Right hindlimb (tissue), 1 donor: ENCODE results near the gene ALDH7A1.
"Not testable (repeated sequence)": the region's sequence is repeated elsewhere in the genome, so short reads cannot be mapped to it uniquely, and the experiment has no call there.

ENCODE experiments used
- DNase-seq: peaks from one replicate; pipeline ENCODE4 v3.0.0-alpha.2; 2018

Gene ALDH7A1

DNA sequence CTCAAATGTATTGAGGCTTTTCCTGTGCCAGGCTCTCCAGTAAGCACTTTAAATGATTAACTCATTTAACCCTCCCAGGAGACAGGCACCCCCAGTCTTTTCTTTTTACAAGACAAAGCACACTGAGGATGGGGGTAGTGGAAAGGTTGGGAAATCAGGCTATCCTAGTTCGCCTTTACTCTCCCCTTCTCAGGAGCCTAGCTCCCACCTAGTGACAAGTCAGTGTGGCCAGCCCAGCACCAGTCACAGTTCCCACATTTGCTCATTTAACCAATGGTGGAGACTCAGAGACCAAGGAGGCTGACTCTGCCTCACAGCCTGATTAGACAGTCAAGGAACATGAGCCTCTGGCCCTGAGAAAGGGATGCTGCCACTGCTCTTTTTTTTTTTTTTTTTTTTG, 3.5 kb downstream of the ALDH7A1 start:
- no peak for DNase-seq

DNA sequence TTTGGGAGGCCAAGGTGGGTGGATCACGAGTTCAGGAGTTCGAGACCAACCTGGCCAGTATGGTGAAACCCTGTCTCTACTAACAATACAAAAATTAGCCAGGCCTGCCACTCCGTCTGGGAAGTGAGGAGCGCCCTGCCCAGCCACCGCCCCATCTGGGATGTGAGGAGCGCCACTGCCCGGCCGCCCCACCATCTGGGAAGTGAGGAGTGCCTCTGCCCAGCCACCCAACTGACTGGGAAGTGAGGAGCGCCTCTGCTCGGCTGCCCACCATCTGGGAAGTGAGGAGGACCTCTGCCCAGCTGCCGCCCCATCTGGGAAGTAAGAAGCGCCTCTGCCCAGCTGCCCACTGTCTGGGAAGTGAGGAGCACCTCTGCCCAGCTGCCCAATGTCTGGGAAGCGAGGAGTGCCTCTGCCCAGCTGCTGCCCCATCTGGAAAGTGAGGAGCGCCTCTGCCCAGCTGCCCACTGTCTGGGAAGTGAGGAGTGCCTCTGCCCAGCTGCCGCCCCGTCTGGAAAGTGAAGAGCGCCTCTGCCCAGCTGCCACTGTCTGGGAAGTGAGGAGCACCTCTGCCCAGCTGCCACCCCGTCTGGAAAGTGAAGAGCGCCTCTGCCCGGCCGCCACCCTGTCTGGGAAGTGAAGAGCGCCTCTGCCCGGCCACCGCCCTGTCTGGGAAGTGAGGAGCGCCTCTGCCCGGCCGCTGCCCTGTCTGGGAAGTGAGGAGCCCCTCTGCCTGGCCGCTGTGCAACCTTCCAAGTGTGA, 5.3 kb downstream of the ALDH7A1 start:
- no peak for DNase-seq

DNA sequence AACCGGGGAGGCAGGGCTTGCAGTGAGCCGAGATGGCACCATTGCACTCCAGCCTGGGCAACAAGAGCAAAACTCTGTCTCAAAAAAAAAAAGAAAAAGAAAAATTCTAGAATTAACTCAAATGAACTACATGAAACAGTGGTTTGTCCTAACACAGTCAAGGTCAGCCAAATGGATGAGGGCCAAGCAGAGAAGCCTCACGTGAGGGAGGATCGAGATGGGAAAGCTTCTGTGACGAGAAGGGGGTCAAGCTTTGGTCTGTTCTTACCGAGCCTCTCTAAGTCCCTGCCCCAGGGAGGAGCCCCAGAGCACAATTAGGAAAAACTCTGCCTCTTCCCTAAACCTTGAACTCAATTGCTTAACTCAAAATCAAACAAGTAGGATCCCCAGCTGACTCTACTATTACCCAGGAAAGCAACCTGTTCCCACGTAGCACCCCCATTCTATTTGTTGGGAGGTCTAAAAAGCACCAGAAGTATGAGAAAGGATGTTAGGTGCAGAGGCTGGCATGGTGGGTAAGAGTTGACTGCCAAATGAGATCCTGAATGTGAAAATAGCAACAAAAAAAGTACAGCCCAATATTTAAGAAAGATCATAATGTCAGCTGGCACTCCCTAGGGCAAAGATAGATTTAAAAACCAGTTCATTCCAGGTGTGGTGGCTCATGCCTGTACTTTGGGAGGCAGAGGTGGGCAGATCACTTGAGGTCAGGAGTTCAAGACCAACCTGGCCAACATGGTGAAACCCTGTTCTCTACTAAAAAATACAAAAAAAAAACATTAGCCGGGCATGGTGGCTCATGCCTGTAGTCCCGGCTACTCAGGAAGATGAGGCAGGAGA, 7.2 kb downstream of the ALDH7A1 start:
- no peak for DNase-seq

DNA sequence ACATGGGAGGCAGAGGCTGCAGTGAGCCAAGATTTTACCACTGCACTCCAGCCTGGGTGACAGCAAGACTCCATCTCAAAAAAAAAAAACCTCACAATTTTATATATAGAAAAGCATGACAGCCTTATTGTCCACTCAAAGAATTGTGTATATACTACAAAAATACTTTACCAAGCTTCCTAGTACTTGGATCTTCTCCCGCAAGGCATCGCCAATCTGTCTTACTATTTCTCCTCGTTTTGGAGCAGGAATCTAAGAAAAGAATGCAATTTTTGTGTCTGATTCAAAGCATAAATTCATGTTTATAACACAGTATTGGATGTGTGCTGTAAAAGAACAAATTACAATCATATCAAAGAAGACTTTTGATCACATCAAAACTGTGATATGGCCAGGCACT, 11.3 kb downstream of the ALDH7A1 start:
- DNase-seq: no peak

DNA sequence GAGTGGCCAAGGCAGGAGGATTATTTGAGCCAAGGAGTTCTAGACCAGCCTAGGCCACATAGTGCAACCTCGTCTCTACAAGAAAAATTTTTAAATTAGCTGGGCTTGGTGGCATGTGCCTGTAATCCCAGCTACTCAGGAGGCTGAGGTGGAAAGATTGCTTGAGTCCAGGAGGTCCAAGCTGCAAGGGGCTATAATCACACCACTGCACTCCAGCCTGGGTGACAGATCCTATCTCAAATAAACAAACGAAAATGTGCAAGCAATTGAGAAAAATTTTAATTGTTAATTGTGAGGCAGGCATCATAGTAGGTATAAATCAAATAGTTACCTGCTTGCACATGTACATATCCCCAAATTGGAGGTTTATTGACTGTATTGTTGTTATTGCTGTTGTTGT, 15.3 kb downstream of the ALDH7A1 start:
- DNase-seq: no peak

DNA sequence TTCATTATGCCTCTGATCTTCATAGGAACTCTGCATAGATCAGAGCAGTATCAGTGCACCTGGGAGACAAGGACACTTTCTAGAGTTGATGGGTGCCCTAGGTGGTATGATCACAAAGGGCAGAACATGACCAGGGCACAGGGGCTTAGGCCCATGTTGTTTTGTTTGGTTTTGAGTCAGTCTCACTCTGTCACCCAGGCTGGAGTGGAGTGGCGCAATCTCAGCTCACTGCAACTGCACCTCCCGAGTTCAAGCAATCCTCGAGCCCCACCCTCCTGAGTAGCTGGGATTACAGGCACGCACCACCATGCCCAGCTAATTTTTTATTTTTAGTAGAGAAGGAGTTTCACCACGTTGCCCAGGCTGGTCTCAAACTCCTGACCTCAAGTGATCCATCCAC, 17.6 kb downstream of the ALDH7A1 start:
- DNase-seq: no peak

DNA sequence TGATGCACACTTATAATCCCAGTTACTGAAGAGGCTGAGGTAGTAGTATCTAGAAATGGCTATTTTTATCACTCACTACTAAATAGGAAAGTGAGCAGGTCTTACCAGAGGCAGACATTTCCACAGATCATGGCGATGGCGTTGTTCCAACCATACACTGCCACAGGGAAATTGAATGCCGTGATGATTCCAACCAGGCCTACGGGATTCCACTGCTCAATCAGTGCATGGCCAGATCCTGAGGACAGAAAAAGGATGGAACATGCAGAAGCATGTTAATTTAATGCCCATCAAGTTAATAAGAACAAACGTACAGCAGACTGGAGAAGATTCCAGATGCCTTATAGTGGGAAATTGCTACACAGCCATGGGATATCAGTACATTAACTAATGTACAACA, 18.0 kb downstream of the ALDH7A1 start:
- no peak for DNase-seq

DNA sequence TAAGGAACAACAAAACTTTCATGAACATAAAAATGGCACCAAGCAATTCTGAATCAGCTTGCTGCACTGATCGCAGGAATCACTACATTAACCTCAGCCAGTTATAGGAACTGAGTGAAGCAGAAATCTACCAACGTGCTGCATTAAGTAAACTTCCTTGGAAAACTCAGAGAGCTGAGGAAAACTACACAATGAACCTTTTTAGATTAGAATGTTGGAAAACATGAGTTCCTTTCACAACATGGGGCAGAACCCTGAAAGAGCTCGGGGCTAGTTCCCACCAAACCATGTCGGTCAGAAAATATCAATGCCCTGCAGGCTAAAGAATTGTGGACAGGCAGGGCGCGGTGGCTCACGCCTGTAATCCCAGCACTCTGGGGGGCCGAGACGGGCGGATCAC, 19.4 kb downstream of the ALDH7A1 start:
- no peak for DNase-seq

DNA sequence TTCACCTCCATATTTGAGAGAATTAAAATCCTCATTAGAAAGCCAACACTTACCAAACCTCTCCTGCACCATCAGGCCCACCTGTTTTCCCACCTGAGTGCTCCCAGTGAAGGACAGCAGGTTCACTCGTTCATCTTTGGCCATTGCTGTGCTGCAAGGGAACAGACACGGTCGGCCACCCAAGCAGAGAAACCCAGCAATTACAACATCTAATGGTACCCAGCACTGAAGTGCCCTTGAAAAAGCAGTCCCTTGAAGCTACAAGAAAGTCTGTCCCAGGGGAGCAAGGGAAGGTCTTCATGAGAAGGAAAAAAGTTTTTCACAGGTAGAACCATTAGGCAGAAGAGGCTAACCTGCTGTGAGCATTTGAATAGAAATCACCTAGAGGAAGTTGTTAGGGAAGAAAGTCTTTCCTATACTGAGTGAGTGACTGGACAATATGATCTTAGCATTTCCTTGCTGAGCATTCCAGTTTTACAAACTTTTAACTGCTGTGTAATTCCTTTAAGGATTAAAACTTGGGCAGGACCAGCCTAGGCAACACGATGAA, 26.7 kb downstream of the ALDH7A1 start:
- no peak for DNase-seq

DNA sequence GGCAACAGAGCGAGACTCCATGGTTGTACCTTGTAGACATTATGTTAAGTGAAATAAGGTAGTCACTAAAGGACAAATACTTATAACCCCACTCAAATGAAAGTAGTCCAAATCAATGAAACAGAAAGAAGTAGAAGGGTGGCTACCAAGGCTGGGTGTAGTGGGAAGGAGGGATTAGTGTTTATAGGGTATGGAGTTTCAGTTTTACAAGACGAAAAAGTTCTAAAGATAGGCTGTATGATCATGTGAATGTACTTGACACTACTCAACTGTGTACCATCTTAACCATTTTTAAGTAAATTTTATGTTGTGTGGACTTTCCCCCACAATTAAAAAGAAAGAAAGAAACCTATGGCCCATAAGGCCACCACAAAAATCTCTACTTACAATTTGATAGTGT, 32.2 kb downstream of the ALDH7A1 start:
- no peak for DNase-seq

DNA sequence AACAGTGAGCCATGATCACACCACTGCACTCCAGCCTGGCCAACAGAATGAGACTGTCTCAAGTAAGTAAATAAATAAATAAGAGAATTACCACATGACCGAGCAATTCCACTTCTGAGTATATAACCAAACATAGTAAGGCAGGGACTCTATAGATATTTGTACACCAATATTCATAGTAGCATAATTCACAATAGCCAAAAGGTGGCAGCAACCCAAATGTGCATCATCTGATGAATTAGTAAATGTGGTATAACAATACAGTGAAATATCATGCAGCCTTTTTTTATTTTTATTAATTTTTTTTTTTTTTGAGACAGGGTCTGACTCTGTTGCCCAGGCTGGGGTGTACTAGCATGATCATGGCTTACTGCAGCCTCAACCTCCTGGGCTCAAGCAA, 33.1 kb downstream of the ALDH7A1 start:
- DNase-seq: no peak

DNA sequence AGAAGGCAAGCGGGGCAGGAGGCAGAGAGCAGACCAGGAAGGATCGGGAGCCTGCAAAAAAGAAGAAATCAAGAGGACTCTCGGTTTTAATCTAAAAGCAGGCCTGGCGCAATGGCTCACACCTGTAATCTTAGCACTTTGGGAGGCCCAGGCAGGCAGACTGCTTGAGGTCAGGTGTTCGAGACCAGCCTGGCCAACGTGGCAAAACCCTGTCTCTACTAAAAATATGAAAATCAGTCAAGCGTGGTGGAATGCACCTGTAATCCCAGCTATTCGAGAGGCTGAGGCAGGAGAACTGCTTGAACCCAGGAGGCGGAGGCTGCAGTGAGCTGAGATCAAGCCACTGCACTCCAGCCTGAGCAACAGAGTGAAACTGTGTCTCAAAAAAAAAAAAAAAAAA, 39.9 kb downstream of the ALDH7A1 start:
- not testable (repeated sequence) for DNase-seq

DNA sequence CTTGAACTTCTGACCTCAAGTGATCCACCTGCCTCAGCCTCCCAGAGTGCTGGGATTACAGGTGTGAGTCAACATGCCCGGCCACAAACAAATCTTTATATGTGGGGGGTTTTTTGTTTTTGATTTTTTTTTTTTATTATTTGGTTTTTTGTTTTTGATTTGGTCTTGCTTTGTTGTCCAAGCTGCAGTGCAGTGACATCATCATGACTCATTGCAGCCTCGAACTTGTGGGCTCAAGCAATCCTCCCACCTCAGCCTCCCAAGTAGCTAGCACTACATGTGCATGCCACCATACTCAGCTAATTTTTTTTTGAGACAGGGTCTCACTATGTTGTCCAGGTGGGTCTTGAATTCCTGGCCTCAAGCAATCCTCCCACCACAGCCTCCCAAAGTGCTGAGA, 42.4 kb downstream of the ALDH7A1 start:
- DNase-seq: no peak

DNA sequence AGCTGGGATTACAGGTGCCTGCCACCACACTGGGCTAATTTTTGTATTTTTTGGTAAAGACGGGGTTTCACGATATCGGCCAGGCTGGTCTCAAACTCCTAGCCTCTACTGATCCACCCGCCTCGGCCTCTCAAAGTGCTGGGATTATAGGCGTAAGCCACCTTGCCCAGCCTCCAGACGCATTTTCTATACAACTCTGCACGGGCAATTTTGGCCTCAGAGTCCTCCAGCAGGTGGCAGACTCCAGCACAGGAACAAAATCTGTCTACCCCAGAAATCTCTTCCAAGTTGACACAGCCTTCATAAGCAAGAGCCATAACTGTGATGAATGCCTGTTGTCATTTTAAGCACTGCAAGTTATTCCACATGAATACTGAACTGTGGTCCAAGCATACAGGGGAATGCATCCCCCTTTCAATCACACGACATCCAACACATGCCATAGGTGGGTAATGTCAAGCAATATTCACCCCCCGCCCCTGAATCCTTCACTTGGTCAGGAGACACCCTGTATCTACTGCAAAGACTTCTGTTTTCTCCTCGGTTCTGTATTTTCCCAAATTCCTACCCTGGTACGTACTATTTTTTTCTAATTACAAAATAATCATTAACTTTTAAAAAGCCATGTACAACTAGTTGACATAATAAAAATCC, 50.8 kb downstream of the ALDH7A1 start:
- no peak for DNase-seq

DNA sequence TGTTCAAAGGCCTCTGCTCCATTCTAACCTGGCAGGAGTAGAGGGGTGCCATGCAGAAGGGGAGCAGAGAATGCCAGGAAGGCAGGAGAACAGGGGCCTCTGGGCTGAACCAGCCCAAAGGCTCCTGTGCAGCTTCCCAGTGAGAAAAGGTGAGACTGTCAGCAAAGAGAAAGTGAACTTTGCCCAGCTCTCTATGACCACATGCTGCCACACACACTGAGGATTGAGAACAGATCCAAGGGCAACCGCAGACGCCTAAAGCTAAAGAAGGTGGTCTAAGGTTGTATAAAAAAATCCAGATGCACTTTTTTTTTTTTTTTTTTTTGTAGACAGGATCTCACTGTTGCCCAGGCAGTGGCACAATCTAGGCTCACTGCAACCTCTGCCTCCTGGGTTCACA, 51.4 kb downstream of the ALDH7A1 start:
- DNase-seq: no peak

DNA sequence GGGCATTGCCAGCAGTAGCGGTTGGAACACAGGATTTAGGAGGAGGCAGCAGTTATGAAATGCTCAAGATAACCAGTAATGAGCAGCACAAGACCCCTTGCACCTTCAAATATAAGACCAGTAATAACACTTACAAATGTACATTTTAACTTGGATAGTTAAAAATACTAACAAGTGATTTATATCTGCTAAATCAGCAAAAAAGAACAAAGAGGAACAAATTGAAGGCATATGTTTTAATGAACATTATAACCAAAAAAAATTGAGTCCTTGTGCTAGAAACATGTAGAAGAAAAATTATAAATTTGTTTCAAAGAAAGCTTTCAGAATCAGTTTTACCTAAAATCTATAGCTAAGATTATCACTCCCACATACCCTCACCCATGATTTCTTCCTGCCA, 52.0 kb downstream of the ALDH7A1 start:
- no peak for DNase-seq

DNA sequence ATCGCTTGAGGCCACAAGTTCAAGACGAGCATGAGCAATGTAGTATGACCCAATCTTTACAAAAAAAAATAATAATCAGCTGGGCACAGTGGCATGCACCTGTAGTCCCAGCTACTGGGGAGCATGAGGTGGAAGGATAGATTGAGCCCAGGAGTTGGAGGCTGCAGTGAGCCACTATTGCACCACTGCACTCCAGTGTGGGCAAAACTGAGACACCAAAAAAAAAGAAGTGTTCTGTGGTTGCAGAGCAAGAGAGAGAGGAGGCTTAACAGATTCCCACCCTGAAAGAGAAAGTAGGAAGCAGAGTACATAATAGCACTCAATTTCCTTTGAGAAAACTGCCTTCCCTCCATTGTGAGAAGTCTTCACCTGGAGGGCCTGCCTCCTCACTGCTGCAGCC, 52.6 kb downstream of the ALDH7A1 start:
- no peak for DNase-seq

DNA sequence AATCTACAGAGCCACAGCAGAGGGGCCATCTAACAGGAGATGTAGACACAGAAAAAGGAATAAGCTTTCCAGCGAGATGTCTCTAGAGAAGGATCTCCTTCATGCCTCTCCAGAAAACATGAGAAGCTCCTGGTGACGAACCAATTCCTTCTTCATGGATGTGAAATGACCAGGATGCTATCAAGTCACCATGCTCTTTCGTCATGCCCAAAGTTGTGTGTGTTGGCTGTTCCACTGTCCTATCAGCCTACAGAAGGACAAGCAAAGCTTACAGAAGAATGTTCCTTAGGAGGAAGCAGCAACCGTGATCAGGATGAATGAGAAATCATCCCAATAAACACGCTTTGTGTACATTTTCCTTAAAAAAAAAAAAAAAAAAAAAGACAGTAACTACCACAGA, 54.4 kb downstream of the ALDH7A1 start:
- no peak for DNase-seq

DNA sequence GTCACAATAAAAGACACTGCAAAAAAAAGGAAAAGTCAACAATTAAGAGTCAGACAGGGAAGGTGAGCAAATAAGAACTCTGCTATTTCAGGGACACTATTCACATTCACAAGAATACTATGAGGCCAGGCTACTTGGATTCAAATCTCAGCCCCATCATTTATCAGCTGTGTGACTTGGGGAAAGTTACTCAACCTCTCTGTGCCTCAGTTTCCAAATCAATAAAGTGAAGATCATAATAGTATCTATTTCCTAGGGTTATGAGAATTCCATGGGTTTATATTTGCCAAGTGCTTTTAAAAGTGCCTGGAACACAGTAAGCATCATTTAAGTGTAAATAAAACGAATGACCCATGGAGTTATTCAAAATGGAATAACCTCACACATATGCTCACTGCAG, 56.4 kb downstream of the ALDH7A1 start:
- no peak for DNase-seq

DNA sequence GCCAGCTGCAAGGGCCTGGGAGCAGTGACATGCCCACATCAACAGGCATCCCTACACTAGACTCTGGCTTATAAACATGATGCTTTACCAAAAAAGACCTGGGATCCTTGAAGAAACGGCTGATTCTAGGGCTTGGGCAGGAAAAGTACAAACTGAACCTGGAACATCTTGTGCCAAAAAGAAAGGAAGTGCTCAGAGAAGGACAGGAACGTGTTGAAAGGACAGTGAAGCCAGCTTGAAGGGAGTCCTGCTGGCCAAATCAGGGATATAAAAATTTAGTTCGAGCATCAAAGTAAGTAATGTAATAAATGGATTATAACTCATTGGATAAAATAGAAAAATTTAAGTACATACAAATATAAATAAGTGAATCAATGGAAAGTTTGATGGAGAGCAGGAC, 58.1 kb downstream of the ALDH7A1 start:
- DNase-seq: no peak

DNA sequence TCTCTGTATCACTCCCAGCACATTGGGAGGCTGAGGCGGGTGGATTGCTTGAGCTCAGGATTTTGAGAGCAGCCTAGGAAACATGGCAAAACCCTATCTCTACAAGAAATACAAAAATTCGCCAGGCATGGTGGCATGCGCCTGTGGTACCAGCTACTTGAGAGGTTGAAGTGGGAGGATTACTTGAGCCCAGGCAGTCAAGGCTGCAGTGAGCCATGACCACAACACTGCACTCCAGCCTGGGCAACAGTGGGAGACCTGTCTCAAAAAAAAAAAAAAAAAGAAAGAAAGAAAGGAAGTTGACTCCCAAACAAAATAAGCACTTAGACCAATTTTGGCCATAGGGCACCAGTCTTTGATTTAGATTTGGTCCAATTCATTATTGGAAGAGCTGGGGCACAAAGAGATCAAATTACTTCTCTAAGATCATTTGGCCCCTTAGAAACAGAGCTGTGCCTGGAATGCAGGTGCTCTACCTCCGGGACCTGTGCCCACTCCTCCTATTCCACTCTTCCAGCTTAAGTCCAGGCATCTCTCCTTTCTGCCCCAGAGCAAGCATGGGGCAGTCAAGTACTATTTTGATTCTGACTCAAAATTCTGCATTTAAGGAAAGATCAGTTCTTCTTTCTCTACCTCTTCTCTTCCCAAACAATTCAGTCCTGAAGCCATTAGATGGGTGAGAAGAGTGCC, 59.0 kb downstream of the ALDH7A1 start:
- DNase-seq: no peak

DNA sequence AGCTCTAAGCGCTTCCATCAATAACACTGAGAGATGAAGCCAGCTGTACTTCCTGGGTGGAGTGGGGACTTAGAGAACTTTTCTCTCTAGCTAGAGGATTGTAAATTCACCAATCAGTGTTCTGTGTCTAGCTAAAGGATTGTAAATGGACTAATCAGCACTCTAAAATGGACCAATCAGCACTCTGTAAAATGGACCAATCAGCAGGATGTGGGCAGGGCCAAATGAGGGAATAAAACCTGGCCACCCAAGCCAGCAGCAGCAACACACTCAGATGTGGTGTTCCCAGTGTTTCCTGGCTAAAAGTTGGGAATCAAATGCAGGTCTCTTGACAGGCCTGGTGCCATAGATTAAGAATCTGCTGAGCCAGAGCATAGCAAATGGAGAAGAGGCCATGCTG, 60.5 kb downstream of the ALDH7A1 start:
- no peak for DNase-seq

DNA sequence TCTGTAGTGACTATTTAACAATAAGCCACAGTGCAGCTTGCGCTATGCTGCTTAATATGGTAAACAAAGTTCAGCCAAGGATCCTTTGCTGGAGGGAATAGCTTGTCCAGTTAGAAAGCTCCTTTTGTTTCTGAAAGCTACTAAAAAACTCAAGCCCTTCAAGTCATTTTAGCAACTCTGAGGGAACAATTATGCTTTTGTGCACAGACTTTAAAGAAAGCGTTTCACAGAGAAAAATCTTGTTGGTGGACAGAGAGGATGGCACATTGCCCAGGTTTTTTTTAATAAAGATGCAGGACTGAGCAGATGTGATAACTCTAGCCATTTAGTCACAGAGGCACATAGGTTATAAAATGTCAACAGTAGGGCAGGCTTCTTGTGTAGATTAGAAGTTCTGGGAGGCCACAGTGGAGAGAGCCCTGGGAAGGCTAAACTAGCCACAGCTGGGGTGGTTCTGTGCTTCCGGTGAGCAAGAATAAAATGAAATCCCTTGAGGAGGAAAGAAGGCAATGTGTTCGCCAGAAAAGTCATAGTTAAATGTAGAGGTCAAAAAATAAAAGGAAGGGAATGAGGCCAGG, 63.4 kb downstream of the ALDH7A1 start:
- DNase-seq: peak; percentile 31
